ENCODE measurements around the gene RNF32.

Gene RNF32

DNA sequence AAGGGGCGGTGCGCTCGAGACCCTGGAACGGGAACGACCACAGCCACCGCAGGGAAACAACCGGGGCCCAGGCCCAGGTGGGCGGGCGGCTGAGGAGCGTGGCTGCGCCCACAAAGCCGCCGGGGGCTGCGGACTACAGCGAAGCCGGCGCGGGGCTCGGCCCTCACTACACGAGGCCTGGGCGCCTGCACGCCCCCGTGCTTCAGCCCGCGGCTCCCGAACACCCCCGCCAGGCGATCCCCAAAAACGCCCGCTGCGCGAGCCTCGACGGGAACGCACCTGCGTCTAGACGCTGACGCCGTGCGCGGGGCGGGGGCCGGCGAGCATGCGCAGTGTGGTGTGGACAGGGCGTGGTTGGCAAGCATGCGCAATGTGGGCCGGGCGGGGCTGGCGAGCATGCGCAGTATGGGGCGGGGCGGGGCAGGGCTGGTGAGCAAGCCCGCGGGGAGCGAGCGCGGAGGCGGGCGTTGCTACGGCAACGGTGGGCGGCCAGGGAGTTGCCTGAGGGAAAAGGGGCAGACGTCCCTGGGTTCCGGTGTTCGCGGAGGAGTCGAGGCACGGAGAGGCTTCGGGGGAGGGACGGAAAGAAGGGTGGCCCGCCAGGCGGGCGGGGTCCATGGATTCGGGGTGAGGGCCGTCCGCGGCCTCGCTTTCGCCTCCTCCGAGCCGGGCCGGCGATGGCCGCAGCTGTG is at the start of gene RNF32:
RNF32 (plus strand) TSS at position 518 of the 692 bp plus-strand sequence. CDS start 3,104 bp downstream, outside the sequence.
- peak; percentile 88 for DNase-seq (ENCODE audit: low spot score)

DNA sequence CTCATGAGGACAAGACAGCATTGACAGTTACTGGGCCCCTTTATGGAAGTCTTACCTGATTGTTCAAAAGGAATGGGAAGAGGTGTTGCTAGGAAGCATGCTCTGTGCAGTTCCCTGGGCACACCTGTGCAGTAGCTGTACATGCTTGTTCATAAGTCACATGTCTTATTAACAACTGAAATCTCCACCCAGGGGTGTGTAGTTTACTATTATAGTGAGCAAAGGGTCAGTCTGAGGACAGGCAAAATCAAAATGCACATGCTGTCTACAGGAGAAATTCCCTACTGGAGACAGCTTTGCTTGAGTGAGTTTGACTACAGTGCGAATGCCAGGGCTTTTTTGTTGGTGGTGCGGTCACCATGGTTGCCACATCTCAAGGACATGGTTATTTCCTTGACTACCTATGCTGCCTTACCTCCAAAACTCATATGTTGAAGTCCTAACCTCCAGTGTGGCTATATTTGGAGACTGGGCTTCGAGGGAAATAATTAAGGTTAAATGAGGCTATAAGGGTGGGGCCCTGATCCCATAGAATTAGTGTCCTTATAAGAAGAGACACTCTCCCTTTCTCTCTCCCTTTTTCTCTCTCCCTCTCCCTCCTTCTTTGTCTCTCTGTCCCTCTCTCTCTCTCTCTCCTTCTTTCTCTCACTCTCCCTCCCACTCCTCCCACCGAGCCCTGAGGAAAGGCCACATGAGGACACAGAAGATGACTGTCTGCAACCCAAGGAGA is 48.3 kb upstream of the RNF32 start:
- DNase-seq (ENCODE audit: low spot score) = no peak

DNA sequence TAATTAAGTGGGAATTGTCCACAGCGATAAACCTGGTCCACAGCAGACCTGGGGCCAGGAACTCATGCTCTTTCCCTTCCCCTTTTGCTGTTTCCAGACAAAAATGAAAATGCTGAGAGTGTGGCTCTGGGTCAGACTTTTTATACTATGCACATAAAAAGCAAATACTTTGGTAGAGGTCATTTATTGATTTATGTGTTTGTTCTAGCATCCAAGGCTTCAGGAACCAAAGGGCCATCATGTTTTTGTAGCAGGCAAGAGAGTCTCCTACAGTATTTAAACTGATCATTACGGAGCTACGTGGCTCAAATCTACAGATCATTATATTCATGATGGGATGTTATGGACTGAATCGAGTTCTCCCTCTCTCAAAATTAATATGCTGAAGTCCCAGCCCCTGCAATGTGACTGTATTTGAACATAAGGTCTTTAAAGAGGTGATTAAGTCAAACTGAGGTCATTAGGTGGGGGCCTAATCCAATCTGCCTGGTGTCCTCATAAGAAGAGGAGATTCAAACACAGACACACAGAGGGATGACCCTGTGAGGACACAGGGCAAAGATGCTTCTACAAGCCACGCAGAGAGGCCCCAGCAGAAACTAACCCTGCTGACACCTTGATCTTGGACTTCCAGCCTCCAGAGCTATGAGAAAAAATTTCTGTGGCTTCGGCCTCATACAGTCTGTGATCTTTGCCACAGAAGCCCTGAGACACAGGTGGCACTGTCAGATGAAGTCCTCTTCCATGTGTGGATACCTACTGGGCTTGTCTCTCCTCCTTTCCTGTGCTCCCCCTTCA is 46.1 kb upstream of the RNF32 start:
- DNase-seq (ENCODE audit: low spot score) = no peak

DNA sequence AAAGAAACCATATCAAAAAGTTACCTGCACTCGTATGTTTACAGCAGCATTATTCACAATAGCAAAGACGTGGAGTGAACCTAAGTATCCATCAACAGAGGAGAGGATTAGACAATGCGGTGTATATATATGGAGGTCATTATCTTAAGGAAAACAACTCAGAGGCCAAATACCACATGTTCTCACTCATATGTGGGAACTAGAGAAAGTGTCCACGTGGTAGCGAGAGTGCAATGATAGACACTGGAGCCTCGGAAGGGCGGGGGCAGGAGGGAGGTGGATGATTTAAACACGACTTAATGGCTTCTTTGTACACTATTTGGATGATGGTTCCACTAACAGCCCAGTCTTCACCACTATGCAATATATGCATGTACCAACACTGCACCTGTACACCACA is 40.1 kb upstream of the RNF32 start:
- DNase-seq (ENCODE audit: low spot score) = no peak

DNA sequence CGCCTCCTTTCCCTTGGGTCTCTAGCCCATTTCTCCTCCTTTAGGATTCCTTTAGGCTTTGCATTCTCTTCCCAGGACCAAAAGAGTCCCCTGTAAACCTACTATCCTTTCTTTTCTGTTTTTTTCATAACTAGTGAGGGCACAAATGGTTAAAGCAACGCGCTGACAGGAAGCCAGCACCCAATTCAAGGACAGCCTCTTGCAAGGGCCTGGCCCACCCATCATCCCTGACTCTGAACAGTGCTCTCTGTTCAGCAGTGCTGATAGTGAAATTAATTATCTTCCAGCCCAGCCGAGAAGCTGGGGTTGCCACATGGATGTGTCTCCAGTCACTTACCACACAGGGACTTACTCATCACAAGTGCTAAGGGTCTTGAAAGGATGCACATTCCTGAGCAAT is 38.3 kb upstream of the RNF32 start:
- no peak for DNase-seq (ENCODE audit: low spot score)

DNA sequence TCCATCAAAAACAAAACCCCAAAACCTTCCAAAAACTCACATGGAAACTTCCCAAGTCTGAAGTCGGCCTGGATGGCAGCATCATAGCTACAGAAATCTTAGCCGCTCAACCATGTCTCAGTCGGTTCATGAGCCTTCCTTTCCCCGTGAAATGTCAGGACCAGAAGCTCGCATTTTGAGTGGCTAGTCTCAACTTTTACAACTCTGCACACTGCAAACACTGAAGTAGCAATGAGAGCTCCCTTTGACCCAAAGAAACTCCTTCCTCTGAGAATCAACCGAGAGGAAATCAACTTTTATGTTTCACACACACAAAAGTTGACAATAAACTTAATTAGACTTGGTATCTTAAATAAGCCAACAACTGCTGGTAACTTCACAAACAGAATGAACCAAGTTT is 37.6 kb upstream of the RNF32 start:
- DNase-seq (ENCODE audit: low spot score) = no peak

DNA sequence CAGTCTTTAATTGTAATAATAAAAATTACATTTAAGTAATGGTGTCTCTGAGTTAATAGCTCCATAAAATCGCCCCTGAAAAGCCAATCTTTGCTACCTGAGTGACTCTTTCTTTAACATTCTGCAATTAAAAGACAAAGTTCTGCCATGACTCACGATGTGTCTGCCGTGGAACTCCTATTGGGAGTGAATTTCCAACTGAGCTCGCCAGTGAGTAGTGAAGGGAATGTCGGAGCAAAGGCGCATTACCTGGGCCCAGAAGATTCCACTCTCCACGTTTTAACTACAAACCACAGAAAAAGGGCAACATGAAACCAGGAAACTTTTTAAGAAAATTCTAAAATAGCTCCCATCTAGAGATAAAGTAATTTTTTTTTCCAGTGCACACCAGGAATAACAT is 36.9 kb upstream of the RNF32 start:
- no peak for DNase-seq (ENCODE audit: low spot score)

DNA sequence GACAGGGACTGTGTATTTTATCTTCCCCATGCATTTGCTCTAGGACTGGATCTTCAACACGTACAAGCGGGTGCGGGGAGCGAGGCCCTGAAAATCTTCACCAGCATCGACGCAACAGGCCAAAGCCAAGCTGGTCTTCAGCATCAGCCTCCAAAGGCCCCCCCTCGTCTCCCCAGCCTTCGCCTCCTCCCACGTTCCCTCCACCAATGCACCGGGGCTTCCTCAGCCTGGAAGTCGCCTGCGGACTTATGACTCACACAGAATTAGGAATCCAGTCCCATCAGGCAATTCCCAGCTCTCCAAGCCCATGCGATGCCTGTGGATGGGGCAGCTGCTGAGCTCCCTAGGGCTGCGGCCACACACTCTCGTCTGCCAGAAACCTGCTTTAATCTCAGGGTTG is 36.3 kb upstream of the RNF32 start:
- peak; percentile 13 for DNase-seq (ENCODE audit: low spot score)

DNA sequence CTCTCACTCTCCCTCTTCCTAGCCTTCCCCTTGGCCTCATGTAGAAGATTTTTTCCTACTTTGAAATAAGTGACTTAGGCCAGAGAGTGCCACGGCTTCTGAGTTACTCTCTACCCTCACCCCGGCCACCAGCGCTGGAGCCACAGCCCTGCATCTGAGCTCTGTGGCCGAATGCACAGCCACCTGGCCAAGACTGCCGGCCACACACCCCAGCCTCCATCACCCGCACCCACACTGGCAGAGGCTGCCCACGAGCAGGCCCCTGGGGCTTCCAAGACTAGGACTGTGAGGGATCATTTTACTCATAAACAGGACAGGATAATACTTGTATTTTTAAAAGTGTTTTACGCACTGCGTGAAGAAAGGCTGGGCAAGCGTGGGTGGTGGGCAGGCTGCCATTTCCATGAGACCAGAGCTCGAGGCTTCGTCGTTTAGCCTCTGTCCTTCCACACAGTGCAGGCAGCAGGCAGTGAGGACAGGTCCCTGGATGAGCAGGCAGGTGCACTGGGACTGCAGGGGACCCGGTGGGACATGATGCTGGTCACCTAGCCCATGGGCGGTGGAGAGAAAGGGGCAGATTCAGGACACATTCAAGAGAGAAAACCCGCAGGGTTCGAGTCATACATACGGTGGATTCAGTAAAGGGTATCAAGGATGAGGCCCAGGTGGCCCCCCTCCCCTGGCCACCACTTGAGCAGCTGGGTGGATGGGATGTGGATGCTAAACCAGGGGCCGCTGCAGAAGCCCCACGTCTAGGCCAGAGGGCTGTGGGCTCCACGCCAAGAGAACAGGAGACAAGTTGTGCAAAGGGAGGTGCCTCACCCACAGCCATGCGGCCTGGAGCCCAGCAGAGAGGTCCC is 35.5 kb upstream of the RNF32 start:
- no peak for DNase-seq (ENCODE audit: low spot score)

DNA sequence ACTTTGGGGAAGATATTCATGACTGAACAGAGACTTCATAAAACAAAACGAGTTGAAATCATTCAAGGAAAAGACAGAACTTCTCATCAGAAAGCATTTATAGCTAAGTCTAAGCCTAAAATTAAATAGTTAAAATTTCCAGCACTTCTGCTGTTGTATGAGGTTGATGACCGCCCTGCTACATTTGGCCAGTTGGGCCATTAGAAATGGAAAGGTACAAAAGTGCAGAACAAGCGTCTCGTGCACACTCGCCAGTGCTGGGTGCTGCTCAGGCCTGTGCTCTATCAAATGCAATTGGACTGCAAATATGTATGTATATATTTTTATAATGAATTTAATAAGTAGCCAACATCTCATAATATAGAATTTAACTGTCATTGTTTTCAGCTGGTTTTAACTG is 34.4 kb upstream of the RNF32 start:
- no peak for DNase-seq (ENCODE audit: low spot score)

DNA sequence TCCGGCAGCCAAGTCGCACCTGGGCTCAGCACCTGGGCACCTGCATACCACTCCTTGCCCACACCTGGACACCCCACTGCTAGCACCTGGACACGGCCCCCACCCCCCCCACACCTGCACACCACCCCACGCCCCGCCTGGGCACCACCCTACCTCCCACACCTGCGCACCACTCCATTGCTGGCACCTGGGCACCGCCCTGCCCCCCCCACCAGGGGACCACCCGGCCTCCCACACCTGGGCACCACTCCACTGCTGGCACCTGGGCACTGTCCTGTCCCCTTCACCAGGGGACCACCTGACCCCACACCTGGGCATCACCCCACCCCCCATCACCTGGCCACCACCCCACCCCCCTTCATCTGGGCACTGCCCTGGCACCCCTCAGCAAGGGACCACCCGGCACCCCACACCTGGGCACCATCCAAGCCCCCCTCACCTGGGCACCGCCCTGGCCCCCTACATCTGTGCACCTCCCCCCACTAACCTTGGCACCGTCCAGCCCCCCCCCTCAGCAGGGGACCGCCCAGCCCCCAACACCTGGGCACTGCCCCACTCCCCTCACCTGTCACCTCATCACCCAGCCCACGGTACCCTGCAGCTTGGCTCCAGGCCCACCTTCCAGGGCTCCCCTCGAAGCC is 33.8 kb upstream of the RNF32 start:
- DNase-seq (ENCODE audit: low spot score) = no peak

DNA sequence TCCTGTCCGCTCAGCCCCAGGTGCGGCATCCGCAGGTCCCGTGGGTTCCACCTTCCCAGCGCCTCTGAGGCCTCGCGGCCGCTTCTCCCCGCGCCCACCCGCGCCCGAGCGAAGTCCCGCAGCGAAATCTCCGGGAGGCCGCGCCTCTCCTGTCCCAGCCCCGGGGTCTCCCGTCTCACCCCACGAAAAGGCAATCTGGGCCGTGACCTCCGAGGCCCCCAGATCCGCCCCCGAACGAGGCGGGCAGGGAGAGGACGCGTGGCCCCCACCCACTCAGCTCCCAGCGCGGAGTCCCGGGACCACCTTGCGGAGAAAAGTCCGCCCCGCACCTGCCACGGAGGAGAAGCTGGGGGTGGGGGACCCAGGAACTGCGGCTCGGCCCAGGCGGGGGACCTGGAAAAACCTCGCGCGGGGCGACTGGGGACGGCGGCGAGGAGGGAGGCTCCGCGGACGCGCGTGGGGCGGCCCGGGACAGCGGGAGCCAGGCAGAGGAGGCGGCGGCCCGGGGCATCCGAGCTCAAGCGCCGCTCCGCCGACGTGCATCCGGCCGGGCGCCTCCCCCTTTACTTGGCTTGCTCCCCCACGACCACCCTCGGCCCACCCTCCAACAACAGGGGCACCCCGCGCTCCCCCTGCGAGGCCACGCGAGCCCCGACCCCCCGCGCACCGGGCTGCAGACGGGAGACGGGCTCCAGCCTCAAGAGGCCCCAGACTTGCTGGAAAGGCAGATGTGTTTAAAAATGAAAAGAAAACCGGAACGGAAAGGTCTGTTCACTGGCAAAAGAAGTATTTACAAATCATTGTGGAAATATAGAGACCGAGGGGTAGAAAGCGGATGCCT is 33.0 kb upstream of the RNF32 start:
- no peak for DNase-seq (ENCODE audit: low spot score)

DNA sequence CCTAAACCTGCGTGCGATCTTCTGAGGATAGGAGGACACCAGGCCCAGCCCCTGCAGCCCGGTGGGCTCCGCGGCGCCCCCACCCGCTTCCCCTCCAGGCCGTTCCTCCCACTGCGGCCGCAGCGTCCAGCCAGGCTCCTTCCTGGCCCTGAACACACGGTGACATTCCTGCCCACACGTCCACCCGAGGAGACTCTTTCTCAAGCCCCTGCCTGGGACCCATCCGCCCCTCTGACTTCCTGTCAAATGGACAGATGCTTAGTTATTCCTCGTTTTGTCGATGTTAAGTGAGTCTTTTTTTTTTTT is 32.4 kb upstream of the RNF32 start:
- no peak for DNase-seq (ENCODE audit: low spot score)

DNA sequence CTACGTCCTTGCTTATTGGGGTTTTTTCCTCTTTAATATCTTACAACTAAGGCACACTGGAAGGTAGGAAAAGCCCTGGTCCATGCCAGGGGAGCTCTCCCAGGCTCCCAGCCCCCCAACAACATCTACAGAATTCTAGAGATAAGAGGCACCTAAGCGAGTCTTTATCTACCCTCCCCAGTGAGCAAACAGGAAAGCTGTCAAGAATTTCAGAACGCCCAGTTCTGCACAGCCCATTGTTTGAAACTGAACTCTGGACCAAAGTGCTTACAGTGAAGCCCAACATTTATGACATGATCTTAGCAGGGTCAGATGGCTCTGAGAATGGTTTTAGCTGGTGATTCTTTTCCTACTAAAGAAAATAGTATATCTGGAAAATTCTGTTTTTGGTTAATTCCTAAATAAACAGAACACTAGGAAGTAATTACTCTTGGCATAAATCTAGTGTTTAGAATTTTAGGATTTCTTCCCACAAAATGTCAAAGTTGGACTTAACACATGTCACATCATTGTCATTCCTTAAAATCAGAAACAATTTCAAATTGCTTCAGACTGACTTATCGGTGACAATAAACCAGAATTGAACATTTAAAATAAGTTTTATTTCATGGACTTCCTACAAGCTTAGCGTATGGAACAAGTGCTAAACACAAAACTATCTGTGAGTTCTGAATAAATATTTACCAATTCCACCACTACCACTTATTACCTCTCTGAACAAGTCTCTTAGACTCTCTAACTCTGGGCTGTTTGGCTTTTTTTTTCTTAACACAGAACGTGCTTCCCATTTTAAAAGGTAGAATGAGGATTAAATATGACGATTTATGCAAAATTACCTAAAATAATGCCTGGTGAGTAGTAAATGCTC is 31.3 kb upstream of the RNF32 start:
- DNase-seq (ENCODE audit: low spot score) = no peak

DNA sequence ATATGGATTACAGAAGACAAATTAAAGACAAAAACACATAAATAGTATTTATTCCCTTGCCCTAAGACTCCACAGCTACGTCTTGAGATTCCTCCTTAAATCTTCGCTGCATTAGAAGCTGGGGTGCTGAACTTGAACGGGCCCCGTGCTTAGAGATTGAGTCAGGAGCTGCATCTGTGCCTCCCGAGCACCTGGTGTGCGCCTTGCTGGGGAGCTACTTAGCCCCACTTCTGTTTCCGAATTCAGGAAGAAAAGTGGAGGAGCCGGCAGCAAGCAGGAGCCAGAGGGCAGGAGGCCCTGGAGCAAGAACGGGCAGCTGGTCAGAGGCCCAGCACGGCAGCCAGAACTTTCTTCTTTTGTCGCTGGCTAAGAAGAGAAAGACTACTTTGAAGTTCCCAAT is 30.4 kb upstream of the RNF32 start:
- no peak for DNase-seq (ENCODE audit: low spot score)

DNA sequence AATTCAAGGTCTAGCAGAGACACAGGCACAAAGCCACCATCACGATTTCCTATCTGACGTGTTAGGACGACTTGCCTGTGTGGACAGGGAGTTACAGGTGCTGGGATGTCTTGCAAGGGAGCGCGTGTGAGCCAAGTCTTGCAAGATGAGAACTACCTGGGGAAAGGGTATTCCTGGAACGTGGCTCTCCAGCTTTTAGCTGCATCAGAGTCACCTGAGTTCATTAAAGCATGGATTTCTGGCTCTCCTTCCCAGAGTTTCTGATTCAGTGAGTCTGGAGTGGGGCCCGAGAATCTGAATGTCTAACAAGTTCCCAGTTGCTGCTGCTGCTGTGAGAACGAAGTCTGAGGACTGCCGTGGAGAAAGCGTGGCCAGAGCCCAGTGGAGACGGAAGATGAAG is 30.0 kb upstream of the RNF32 start:
- no peak for DNase-seq (ENCODE audit: low spot score)

DNA sequence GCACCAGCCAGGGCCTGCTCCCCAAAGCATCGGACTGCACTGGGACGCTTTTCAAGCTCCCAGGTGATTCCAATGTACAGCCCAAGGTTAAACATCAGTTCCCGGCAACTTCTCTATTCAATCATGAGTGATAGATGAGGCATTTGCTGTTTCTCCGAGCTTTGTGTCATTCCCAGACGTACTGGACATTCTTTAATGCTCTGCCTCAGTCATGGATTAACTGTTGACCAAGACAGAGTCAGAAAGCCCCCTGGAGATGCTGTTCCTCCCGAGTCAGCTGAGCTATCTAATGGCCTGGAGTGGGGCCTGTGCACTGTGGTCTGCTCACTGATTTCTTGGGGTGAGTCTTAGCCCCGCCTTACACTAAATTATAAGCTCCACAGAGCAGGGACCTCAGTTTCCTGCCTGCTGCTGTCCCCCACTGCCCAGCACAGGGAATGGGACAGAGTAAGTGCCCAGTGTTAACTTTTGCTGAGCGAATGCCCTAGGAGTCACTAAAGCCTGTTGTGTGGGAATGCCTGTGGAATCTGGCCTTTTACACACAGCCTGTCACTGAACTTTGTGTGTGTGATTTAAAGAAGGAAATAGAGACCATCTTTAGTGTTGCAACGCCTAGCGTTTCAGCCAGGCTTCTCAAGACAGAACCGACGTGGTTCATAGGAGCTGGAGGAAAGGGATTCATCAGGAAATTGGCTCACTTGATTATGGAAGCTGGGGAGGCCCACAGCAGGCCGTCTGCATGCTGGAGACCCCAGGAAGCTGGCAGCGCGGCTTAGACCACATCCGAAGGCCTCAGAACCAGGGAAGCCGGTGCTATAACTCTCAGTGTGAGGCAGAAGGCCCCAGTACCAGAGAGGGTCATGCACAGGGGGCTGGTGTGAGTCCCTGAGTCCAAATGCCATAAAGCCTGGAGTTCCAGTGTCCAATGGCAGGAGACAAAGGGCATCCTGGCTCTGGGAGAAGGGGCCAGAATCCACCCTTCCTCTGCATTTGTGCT is 29.3 kb upstream of the RNF32 start:
- no peak for DNase-seq (ENCODE audit: low spot score)

DNA sequence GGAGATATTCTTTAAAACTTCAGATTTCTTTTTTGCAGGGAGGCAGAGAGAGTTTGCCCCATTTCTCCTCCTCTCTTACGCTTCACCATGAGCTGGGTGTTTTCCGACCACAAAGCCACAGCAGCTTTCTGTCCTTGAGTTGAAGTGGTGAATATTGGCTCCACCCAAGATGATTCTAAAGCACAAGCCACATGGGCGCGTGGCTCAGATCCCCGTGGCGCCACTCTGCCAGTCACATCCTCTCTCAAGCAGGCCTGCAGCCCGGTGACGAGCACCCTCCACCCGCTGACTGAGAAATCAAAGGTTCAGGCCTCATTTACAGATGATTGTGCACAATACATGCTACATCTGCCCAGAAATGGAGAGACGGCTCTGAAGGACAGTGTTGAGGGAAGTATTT is 27.6 kb upstream of the RNF32 start:
- DNase-seq (ENCODE audit: low spot score) = no peak
